Measurements from ENCODE around the gene RTP5.

RTP5 gene

DNA sequence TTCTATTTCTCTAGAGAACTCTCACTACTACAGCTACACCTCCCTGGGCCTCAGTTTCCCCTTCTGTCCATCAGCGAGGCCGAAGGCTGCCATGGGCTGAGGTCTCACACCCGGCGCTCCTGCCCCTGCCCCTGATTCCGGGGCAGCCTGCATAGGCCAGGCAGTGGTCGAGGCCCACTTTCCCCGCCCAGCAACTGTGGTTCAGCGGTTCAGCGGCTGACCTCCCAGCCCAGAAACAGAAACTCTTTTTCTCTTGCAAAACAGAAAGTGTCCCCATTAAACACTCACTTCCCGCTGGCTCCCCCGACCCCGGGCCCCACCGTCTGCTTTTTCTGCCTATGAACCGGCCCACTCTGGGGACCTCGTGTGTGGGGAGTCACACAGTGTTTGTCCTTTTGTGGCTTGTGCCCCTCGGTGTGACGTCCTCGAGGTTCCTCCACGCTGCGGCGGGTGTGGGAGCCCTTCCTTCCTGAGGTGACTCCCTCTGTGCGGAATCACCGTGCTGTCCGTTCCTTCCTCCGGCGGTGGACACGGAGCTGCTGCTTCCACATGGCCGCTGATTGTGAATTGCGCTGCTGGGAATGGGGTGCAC, 26.8 kb upstream of the RTP5 start:
- H3K4me3 ChIP-seq (ENCODE audit: low read length) = no peak overlapping the region
- DNase-seq (ENCODE audit: low read depth, low spot score) = no peak

DNA sequence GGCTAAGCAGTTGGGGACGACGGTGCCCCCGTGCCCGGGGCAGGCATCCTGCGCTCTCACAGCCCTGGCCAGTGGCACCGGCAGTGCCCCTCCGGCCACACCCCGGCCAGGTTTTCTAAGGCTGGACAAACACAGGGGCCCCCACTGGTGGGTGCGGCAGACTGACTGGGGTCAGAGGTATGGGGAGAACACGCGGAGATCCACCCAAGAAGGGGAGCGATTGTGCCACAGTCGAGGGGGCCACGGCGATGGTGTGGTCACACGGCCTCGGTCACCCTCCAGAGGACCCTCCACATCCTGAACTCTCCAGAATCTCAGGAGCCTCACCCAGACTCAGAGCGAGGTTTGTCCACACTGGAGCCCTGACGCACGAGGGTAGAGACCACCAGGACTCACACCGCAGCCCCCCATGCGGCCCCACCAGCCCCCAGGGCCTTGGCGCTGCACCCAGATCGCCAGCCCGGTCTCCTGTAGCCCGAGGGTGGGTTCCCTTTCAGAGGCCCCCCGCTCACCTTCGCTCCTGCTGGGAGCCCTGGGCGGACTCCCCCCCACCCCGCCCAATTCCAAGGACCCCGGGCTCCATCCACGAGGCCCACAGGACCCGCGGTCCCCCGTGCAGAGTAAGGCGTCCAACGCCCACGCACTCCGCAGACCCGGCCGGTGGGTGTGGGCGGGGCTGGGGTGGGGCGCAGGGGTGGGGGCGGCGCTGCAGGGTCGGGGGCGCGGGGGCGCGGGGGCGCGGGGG, 26.0 kb upstream of the RTP5 start:
- no peak for DNase-seq (ENCODE audit: low read depth, low spot score)
- H3K4me3 ChIP-seq (ENCODE audit: low read length) = no peak overlapping the region

DNA sequence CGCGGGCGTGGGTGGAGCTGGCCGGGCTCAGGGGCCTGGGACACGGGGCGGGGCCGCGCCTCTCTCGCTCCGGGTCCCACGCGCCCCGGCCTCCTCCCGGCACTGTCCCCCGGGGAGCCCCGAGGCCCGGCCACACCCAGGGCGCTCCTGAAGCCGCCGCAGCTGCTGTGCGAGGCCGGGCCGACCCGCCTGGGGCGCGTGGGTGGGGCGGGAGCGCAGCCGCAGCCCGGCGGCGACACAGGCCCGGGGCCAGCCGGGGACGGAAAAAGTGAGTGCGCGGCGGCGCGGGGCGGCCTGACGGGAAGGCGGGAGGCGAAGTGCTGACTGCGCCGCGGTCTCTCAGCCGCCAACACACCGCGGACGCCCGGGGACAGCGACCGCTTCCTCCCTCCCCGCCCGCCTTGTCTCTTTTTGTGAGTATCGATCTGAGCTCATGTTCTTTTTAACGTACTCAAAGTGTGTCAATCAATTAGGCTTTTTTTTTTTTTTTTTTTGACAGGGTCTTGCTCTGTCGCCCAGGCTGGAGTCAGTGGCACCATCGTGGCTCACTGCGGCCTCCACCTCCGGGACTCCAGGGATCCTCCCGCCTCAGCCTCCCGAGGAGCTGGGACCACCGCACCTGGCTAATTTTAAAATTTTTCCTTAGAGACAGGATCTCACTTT, 25.3 kb upstream of the RTP5 start:
- peak overlapping the region; percentile 23 for H3K4me3 ChIP-seq (ENCODE audit: low read length)
- no peak for DNase-seq (ENCODE audit: low read depth, low spot score)

DNA sequence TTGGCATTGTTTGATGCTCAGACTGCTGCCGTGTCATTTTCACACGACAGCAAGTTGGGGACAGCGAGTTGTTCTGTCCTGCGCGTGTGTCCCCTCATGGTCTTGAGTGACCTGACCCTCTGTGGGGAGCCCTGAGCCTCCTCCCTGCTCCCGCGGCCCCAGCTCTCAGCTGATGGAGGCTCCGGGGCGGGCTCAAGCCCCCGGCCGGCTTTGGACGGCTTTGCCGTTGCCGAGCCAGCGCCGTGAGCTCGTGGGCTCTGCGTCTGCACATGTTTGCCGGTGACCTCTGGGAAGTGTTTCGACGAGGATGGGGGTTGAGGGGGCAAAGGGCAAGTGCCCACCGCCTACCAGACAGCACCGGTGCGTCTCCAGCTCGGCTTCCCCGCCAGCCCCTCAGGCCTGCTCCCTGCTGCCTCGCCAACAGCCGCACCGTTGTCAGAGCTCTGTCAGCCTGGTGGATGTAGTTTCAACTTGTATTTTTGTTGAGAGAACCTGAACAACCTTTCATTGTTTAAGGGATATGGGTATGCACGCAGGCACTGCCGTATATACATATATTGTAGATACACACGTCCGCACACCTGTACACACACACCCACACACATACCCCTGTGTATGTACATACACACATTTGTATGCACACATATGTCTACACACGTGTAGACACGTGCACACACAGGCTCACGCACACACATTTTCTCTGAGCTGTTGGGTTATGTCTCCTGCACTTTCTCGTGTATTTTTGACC, 24.5 kb upstream of the RTP5 start:
- no peak overlapping the region for H3K4me3 ChIP-seq (ENCODE audit: low read length)
- DNase-seq (ENCODE audit: low read depth, low spot score) = no peak

DNA sequence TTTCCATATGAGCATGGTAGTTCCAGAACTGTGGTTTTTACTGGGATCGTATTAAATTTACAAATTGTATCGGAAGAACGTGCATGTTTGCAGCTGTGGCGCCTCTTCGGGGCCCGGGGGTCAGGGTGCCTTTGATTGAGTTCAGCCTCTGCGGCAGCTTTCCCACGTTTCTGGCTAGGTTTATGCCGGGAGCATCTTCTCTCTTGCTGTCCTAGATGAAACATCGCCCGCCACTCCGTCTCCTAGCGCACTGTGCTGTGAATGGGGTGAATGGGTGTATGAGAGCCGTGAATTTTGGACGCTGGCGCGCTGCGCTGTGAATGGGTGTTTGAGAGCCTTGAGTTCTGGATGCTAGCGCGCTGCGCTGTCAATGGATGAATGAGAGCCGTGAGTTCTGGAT, 23.1 kb upstream of the RTP5 start:
- no peak overlapping the region for H3K4me3 ChIP-seq (ENCODE audit: low read length)

DNA sequence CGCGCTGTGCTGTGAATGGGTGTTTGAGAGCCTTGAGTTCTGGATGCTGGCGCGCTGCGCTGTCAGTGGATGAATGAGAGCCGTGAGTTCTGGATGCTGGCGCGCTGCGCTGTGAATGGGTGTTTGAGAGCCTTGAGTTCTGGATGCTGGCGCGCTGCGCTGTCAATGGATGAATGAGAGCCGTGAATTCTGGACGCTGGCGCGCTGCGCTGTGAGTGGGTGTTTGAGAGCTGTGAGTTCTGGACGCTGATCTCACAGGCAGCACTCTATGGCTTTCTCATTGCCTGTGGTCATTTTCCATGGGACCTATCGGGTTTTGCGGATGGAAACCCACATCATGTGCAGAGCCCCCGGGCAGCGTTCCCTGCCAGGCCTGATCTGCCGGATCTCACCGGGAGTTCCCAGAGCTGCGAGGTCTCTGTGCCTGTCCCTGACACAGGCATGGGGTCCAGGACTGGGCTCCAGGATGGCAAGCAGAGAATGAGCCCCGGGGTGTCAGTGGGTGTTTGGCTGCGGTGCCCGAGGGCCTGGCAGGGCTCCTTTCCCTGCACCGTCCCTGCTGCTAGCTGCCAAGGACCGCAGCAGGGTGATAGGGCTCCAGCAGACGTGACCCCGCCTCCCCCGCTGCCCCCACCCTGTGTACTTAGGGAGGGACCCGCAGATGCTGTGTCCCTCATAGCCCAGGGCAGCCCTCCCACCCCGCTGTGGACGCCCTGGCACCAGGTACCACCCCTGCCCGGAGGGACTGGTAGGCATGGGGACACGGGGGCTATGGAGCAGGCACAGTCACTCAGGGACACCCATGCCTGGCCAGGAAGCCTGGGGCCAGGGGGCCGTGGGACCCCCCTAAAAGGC, 20.5 kb upstream of the RTP5 start:
- H3K4me3 ChIP-seq (ENCODE audit: low read length) = no peak overlapping the region
- no peak for DNase-seq (ENCODE audit: low read depth, low spot score)

More for the DNA sequence above, 23.1 kb upstream of the RTP5 start:
- no peak for DNase-seq (ENCODE audit: low read depth, low spot score)

DNA sequence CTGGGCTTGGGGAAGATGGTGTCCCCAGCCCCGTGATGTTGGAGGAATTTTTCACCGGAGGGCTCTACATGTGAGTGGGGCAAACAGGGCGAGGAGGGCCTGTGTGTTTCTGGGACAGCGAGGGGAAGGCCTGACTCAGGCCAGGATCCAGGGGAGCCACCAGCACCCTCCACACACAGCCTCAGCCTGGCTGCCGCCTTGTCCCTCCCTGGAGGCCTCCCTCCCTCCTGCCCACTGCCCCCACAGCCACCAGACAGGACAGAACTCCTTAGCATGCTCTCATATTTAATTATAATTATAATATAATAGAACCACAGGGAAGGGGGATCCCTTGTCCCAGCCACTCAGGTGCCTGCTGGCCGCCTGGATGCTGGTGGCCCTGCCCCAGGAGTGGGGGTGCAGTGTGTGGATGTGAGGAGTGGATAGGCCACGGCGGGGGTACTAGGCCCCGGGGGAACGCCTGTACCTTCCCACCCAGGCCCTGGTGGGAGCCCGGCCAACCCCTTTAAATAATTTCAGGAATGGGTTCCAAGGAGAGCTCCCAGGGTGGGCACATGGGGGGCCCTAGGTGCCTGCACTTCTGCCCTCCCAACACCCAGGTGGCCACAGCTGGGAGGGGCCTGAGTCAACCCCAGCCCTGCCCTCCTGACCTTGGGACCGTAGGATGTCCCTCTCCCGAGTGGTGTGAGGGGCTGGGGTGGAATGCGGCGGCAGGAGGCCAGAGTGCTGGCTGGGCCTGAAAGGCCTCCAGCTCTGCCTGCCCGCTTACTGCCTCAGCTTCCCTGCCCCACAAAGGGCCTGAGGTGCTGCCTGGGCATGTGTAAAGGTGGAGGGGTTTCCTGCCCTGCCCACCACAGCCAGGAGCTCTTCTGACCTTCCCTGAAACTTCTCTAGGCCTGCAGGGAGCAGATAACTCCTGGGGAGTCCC, 19.6 kb upstream of the RTP5 start:
- no peak for DNase-seq (ENCODE audit: low read depth, low spot score)

DNA sequence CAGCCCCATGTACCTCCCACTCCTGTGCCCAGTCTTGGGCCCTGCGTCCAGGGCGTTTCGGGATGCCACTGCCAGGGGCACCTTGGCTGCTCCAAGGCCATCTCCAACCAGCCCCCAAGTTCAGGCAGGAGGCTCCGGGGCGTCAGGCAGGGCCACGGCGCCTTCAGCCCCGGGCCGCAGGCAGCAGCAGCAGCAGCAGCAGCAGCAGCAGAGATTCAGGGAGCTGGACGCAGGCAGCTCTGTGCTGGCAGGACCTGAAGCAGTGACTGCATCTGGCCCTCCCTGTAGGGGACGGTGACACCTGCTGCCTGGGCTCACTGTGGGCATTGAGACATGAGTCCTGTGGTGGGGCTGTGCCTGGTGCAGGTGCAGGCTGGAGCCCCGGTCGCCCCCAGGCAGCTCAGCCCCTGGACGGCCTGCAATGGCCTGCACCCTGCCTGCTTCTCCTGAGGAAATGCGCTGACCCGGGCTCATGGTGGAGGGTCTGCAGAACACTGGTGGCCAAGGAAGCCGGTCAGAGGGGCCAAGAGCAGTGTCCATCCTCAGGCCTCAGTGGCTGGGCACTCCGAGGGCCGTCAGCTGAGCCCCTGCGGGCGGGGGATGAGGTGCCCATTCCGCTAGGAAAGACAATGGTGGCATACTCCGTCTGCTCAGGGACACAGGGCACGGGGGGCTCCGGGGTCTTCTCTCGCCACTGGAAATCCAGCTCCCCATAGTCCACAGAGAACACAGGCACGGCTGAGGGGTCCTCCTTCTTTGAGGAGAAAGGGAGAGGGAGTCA, 18.8 kb upstream of the RTP5 start:
- DNase-seq (ENCODE audit: low read depth, low spot score) = no peak

More for the DNA sequence above, 19.6 kb upstream of the RTP5 start:
- H3K4me3 ChIP-seq (ENCODE audit: low read length) = no peak overlapping the region

DNA sequence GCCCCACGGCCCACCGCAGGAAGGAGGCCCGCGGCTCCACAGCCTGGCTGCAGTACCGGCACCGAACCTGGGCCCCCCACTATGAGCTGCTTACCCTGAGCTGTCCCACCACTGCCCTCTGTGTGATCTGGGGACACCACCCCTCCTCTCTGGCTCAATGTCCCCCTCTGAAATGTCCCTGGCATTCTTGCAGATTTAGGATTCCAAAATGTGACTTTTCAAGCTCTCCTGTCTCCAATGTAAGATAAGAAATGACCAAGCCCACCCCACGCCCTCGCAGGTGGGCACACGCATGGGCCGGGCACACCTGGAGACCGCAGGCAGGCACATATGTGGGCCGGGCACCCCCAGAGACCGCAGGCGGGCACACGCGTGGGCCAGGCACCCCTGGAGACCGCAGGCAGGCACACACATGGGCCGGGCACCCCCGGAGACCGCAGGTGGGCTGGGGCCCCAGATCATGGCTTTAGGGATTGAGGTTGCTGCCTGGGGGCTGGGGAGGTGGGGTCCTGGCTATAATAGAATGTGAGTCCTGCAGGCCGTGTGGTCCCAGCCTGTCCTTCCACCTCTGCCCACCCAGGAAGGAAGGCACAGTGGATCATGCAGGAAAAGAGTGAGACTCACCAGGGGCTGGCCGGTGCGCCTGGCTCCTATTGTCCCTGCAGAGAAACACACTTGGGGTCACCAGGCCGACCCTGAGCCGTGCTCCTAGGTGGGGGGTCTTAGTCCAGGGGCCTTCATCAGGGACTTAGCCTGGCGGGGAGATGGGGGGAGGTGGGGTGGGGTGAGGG, 18.0 kb upstream of the RTP5 start:
- H3K4me3 ChIP-seq (ENCODE audit: low read length) = no peak overlapping the region
- DNase-seq (ENCODE audit: low read depth, low spot score) = no peak

More for the DNA sequence above, 18.8 kb upstream of the RTP5 start:
- no peak overlapping the region for H3K4me3 ChIP-seq (ENCODE audit: low read length)

DNA sequence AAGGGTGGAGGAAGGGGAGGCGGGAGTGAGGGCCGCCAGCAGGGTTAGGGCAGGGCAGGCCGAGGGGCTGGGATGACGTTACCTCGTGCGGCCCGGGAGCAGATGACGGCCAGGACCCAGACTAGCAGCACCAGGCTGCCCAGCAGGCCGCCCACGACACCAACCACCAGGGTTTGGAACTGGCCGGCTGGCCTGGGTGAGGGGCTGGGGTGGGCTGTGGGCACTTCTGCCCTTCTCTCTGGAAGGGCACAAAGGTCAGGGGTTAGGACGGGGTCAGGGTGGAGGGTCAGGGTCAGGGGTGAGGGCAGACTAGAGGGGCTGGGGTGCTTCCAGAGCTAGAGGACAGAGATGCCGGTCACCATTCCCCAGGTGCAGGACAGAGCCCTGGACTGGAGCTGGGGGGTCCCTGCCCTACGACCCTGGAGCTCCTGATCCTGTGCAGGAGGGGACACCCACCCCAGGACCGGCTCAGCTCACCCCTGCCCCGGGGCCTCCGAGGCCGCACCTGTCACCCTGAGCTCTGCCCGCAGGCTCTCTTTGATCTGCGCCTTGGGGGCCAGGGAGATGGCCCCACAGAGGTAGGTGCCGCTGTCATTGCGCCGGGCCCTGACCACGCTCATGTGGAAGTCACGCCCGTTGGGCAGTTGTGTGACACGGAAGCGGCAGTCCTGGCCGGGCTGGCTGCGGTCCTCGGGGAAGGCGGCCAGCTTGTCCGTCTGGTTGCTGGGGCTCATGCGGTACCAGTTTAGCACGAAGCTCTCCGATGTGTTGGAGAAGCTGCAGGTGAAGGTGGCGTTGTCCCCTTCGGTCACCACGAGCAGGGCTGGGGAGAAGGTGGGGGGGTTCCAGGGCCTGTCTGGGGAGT, 17.2 kb upstream of the RTP5 start:
- no peak for DNase-seq (ENCODE audit: low read depth, low spot score)
- H3K4me3 ChIP-seq (ENCODE audit: low read length) = no peak overlapping the region

DNA sequence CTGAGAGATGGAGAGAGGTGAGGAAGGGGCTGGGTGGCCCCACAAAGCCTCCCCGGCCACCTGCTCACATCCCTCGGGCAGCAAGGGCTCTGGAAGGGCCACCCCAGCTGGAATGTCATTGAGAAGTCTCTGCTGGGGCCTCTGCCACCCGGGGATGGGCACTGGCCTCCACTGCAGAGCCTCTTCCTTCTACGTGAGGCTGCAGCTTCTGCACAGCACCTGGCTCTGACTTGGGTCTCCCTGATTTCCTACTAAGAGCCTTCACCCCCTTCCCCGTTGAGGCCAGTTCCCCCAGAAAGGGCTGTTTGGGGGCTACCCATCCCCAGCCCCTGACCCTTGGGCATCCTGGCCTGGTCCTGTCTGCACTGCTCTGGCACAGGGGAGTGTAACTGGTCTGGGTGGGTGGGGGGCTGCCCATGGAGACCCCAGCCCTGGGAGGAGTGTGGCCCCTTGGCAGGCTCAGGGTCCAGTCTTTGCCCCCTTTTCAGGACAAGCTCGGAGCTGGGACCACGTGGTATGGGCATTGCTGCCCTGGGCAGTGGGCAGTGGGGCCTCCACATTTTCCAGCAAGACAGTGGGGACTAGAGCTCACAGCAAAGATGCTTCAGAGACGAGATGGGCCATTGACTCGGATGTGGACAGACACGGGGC, 16.4 kb upstream of the RTP5 start:
- DNase-seq (ENCODE audit: low read depth, low spot score) = no peak

DNA sequence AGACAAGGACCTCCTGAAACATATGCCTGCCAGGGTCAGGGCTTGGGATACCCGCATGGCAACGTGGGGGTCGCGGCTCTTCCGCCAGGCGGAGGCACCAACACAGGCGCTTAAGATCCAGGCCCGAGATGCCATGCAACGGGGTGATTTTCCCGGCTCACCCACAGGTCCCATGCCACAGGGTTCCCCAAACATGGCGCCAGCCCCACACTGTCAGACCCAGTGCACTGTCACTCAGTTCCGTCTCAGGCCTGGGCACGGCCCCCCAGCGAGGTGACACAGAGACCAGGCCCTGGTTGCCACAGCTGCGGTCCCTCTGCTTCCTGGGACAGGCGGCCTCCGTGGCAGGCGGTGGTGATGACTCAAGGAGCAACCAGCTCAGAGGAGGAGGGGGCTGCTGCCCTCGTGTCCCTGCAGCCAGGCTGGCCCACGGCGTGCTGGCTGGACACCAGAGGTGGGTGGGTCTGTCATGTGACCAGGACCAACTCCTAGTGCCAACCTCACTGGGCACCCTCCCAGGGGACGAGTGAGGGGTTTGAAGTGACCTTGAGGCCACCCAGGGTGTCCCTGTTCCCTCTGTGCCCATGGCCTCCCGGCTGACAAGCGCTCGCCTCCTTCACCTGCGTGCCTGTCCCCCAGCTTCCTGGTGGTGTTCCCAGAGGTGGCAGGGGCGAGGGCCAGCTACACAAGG, 15.7 kb upstream of the RTP5 start:
- H3K4me3 ChIP-seq (ENCODE audit: low read length) = no peak overlapping the region
- DNase-seq (ENCODE audit: low read depth, low spot score) = no peak

More for the DNA sequence above, 16.4 kb upstream of the RTP5 start:
- no peak overlapping the region for H3K4me3 ChIP-seq (ENCODE audit: low read length)

DNA sequence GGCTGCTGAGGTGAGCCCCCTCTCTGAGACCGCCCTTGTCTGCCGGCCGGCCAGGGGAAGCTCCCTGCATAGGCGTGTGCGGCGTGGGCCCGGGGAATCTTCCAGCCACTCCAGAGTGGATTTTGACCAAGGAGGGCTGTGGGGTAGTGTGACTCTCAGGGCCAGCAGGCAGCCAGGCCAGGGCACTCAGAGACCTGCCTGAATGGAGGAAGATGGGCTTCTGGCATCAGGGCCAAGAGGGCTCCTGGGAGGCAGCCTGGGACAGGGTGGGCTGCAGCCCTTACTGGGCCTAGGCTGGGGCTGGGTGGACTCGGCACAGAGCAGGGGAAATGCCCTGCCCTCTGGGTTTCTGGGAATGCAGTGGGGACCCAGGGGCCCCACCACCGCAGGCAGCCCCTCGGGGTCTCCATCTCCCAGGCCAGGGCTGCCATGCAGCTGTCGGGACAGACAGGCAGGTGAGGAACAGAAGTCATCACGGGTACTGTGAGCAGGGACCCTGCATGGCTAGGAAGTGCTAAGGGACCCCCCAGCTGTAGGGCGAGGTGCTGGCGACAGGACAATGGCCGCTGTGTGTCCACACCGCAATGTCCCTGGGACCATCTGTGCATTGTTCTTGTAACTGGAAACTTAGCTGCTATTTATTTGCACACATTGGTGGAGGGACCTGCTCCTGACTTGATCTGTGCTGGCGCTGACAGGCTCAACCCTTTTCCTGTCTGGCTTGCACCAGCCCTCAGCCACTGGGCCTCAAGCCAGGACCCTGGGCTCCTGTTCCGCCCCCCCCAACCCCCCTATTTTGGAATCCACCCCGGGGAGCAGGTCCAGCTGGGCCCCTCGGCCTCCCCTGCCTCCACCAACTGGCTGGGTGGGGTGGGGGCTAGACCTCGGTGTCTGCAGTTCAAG, 14.9 kb upstream of the RTP5 start:
- no peak for DNase-seq (ENCODE audit: low read depth, low spot score)
- H3K4me3 ChIP-seq (ENCODE audit: low read length) = no peak overlapping the region

Data from Jurkat, Clone E6-1 (cell line).